Mammary epithelial cell (primary cell): Measurements from ENCODE around the gene BARX1.

Source experiments
- CTCF ChIP-seq, 2 donors: IDR thresholded peaks in 1 of 2; conservative IDR thresholded peaks in 1 of 2; 2 replicates each; pipeline ENCODE4 v1.5.1; 2011 to 2012; ENCODE audit warnings: inconsistent platforms in 2 of 2, low read length in 2 of 2, mild to moderate bottlenecking in 2 of 2, control low read depth in 1 of 2, low read depth in 1 of 2; ENCODE audit not compliant: insufficient read depth in 1 of 2; ENCODE audit errors: extremely low read depth in 1 of 2
- EZH2 ChIP-seq: IDR thresholded peaks from 2 replicates; pipeline ENCODE4 v1.6.1; 2012; ENCODE audit warnings: low read length, inconsistent platforms, borderline replicate concordance

- TF ChIP-seq CTCF (conservative IDR thresholded peaks at IDR 0.05 in 1 of 2, IDR thresholded peaks at IDR 0.05 in 1 of 2; ENCODE audit: extremely low read depth in 1 of 2, insufficient read depth in 1 of 2, low read depth in 1 of 2, low read length in 2 of 2) (no peak), EZH2 (no peak)
Measured at GRCh38 chr9:93911136-93911745, 43.9 kb downstream of the BARX1 start.
